Measurements from ENCODE around the gene MYZAP. TPM values are rescaled to one million over a fixed set of nuclear protein-coding genes. Genes with fewer than 3 reads are reported as not detected.

Gene MYZAP
- total and polyA plus RNA-seq, 9 of the 15 experiments (the other 6 are each of a cell fraction or from before 2014, with no cell fraction given): 0.03 TPM; not detected in 8

DNA sequence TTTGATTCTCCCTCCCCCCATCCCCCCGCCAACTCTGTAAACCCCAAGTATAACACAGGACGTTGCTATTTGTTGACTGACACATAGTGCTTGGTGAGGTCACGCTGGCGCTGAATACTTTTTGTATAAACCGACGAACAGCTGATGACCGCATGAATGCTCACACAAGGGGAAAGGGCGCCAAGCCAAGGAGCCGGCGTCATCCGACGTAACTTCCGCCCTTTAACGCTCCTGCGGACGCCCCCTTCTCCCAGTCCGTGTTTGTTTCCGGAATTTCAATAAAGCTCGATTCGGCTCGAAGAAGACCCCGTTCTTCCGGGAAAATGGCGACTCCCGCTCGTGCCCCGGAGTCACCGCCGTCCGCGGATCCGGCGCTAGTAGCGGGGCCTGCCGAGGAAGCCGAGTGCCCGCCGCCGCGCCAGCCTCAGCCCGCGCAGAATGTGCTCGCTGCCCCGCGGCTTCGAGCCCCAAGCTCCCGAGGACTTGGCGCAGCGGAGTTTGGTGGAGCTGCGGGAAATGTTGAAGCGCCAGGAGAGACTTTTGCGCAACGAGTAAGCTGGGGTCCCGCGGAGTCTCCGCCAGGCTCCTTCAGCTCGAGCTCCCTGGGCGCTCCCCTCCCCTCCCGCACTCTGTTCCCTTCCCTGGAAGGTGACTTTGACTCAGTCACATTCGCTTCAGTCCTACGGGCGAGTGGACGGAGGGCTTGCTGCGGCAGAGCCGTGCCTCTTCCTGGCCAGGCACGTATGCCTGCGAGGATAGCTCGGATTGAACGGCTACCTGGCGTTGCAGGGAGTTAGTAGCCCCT, 114.9 kb downstream of the MYZAP start, which contains the start of gene POLR2M (continued):
- TF ChIP-seq, protein P1, sequence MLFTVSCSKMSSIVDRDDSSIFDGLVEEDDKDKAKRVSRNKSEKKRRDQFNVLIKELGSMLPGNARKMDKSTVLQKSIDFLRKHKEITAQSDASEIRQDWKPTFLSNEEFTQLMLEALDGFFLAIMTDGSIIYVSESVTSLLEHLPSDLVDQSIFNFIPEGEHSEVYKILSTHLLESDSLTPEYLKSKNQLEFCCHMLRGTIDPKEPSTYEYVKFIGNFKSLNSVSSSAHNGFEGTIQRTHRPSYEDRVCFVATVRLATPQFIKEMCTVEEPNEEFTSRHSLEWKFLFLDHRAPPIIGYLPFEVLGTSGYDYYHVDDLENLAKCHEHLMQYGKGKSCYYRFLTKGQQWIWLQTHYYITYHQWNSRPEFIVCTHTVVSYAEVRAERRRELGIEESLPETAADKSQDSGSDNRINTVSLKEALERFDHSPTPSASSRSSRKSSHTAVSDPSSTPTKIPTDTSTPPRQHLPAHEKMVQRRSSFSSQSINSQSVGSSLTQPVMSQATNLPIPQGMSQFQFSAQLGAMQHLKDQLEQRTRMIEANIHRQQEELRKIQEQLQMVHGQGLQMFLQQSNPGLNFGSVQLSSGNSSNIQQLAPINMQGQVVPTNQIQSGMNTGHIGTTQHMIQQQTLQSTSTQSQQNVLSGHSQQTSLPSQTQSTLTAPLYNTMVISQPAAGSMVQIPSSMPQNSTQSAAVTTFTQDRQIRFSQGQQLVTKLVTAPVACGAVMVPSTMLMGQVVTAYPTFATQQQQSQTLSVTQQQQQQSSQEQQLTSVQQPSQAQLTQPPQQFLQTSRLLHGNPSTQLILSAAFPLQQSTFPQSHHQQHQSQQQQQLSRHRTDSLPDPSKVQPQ (CRISPR knock-in tag; IDR thresholded peaks at IDR 0.05; ENCODE audit: borderline replicate concordance): no peak
- TF ChIP-seq TRIM24 (IDR thresholded peaks at IDR 0.05): peak; percentile 46 to 48; a peak in 3 of 4 replicates
- no peak for TF ChIP-seq HDAC6 (IDR thresholded peaks at IDR 0.05; ENCODE audit: low read depth, low read length)
- peak; percentile 34; the same call in 1 of the 2 replicates for TF ChIP-seq PML (IDR thresholded peaks at IDR 0.05; ENCODE audit: low read length)
- no peak for TF ChIP-seq ZNF282 (CRISPR knock-in tag; IDR thresholded peaks at IDR 0.05)
- TF ChIP-seq CREBBP (IDR thresholded peaks at IDR 0.05; ENCODE audit: low read depth, low read length): no peak
- no peak for TF ChIP-seq YBX1 (IDR thresholded peaks at IDR 0.05)
- no peak for TF ChIP-seq ZNF311 (CRISPR knock-in tag; IDR thresholded peaks at IDR 0.05)
- TF ChIP-seq, protein P2, sequence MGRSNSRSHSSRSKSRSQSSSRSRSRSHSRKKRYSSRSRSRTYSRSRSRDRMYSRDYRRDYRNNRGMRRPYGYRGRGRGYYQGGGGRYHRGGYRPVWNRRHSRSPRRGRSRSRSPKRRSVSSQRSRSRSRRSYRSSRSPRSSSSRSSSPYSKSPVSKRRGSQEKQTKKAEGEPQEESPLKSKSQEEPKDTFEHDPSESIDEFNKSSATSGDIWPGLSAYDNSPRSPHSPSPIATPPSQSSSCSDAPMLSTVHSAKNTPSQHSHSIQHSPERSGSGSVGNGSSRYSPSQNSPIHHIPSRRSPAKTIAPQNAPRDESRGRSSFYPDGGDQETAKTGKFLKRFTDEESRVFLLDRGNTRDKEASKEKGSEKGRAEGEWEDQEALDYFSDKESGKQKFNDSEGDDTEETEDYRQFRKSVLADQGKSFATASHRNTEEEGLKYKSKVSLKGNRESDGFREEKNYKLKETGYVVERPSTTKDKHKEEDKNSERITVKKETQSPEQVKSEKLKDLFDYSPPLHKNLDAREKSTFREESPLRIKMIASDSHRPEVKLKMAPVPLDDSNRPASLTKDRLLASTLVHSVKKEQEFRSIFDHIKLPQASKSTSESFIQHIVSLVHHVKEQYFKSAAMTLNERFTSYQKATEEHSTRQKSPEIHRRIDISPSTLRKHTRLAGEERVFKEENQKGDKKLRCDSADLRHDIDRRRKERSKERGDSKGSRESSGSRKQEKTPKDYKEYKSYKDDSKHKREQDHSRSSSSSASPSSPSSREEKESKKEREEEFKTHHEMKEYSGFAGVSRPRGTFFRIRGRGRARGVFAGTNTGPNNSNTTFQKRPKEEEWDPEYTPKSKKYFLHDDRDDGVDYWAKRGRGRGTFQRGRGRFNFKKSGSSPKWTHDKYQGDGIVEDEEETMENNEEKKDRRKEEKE (IDR thresholded peaks at IDR 0.05; ENCODE audit: borderline replicate concordance in 1 of 2, control insufficient read depth in 1 of 2, low read depth in 2 of 2, low read length in 1 of 2): 0 out of 4 replicates have a peak, but pooled peaks of 1 of the 2 experiments have one; percentile 35
- no peak for TF ChIP-seq MCM5 (IDR thresholded peaks at IDR 0.05; ENCODE audit: low read depth)
- TF ChIP-seq, protein P3, sequence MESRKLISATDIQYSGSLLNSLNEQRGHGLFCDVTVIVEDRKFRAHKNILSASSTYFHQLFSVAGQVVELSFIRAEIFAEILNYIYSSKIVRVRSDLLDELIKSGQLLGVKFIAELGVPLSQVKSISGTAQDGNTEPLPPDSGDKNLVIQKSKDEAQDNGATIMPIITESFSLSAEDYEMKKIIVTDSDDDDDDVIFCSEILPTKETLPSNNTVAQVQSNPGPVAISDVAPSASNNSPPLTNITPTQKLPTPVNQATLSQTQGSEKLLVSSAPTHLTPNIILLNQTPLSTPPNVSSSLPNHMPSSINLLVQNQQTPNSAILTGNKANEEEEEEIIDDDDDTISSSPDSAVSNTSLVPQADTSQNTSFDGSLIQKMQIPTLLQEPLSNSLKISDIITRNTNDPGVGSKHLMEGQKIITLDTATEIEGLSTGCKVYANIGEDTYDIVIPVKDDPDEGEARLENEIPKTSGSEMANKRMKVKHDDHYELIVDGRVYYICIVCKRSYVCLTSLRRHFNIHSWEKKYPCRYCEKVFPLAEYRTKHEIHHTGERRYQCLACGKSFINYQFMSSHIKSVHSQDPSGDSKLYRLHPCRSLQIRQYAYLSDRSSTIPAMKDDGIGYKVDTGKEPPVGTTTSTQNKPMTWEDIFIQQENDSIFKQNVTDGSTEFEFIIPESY (CRISPR knock-in tag; IDR thresholded peaks at IDR 0.05): peak; percentile 43; the same call in 1 of the 2 replicates
- TF ChIP-seq RBM17 (IDR thresholded peaks at IDR 0.05; ENCODE audit: borderline replicate concordance, low read depth, low read length): no peak
- TF ChIP-seq, protein P4, sequence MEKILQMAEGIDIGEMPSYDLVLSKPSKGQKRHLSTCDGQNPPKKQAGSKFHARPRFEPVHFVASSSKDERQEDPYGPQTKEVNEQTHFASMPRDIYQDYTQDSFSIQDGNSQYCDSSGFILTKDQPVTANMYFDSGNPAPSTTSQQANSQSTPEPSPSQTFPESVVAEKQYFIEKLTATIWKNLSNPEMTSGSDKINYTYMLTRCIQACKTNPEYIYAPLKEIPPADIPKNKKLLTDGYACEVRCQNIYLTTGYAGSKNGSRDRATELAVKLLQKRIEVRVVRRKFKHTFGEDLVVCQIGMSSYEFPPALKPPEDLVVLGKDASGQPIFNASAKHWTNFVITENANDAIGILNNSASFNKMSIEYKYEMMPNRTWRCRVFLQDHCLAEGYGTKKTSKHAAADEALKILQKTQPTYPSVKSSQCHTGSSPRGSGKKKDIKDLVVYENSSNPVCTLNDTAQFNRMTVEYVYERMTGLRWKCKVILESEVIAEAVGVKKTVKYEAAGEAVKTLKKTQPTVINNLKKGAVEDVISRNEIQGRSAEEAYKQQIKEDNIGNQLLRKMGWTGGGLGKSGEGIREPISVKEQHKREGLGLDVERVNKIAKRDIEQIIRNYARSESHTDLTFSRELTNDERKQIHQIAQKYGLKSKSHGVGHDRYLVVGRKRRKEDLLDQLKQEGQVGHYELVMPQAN (IDR thresholded peaks at IDR 0.05; ENCODE audit: borderline replicate concordance): peak; percentile 64; the same call in 1 of the 2 replicates
- TF ChIP-seq, protein P5, sequence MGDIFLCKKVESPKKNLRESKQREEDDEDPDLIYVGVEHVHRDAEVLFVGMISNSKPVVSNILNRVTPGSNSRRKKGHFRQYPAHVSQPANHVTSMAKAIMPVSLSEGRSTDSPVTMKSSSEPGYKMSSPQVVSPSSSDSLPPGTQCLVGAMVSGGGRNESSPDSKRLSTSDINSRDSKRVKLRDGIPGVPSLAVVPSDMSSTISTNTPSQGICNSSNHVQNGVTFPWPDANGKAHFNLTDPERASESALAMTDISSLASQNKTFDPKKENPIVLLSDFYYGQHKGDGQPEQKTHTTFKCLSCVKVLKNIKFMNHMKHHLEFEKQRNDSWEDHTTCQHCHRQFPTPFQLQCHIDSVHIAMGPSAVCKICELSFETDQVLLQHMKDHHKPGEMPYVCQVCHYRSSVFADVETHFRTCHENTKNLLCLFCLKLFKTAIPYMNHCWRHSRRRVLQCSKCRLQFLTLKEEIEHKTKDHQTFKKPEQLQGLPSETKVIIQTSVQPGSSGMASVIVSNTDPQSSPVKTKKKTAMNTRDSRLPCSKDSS (IDR thresholded peaks at IDR 0.05; ENCODE audit: low read depth, partially characterized antibody): no peak
